LNCAP (cell line): Measurements from ENCODE around the gene TSKU.

Experiments
- TF ChIP-seq, protein P1 (sequence below): fragments of 450-650 bp; IDR thresholded peaks from 2 replicates; pipeline ENCODE4 v1.5.1; 2017; ENCODE audit warnings: mild to moderate bottlenecking

TSKU gene

DNA sequence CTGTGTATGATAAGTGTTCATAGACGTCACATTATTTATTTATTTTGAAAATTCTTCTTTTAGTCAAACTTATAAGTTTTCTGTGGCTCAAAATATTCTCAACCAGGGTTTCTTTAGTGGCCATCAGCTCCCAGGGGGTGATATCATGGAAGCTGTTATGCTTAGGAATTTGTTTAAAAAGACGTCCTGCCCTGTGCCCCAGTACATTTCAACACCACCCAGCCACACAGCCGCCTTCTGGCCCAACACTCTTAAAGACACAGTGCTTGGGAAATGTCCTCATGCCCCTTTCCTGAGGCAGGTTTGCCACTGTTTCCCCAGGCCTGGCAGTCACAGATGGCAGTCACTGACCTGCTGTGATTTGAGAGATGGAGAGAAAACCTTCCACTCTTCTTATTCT lies 19.9 kb downstream of the TSKU start:
- TF ChIP-seq, protein P1, sequence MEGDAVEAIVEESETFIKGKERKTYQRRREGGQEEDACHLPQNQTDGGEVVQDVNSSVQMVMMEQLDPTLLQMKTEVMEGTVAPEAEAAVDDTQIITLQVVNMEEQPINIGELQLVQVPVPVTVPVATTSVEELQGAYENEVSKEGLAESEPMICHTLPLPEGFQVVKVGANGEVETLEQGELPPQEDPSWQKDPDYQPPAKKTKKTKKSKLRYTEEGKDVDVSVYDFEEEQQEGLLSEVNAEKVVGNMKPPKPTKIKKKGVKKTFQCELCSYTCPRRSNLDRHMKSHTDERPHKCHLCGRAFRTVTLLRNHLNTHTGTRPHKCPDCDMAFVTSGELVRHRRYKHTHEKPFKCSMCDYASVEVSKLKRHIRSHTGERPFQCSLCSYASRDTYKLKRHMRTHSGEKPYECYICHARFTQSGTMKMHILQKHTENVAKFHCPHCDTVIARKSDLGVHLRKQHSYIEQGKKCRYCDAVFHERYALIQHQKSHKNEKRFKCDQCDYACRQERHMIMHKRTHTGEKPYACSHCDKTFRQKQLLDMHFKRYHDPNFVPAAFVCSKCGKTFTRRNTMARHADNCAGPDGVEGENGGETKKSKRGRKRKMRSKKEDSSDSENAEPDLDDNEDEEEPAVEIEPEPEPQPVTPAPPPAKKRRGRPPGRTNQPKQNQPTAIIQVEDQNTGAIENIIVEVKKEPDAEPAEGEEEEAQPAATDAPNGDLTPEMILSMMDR: no peak

DNA sequence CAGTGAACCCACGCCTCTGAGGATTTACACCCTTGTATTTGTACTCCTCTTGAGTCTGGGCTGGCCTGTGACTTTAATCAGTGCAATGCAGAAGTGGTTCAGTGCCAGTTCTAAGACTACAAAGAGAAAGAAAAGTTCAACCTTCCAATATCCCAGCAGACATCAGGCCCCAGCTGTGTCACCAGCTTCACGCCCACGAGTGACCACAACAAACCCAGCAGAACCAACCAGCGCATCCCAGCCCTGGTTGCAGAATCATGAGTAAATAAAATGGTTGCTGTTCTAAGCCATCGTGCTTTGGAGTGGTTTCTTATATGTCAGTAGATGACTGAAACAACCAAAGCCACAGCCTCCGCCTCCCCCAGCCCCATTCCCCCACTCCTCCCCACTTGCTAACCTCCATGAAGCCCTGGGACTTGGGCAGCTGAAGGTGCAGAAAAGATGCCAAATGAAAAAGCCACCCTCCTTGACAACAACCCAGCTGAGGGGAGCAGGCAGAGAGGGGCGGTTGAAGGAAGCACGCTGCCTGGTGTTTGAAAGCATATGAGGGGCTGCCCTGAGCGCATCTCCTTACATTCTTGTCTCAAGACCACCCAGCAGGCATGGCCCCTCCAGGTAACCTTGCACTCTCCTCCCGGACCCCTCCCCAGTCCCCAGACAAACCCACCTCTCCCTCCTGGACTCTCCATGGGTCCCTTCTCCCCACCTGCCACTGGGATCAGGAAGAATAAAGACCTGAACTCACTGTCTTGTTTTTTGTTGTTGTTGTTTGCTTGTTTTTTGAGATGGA lies 20.9 kb downstream of the TSKU start:
- TF ChIP-seq, protein P1: no peak

DNA sequence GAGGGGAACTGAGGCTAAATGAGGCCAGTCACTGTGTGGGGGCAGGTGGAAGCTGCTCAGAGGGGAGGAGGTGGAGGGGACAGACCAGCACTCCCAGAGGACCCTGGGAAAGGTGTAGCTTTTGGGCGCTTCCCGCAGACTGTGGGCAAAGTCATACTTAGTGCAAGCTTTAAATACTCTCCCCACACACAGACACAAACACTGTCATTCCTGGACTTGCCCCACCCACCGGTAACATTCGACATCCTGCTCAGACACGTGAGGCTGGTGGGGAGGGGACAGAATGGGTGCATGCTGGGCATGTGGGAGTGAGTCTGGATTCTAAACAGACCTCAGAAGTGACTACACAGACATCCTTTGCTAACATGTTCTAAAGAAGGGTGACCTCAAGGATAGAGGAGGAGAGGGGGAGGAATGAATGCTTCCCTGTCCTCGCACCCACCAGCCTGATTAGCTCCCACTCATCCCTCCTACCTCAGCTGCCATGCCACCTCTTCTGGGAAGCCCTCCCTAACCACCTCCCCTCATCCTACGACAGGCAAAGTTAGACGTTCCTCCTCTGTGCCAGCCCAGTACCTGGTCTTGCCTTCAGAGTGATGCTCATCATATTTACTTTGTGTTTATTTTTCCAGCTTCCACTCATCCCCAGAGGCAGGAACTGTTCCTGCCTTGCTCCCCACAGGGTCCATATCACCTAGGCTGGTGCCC lies 22.2 kb downstream of the TSKU start:
- TF ChIP-seq, protein P1: no peak

DNA sequence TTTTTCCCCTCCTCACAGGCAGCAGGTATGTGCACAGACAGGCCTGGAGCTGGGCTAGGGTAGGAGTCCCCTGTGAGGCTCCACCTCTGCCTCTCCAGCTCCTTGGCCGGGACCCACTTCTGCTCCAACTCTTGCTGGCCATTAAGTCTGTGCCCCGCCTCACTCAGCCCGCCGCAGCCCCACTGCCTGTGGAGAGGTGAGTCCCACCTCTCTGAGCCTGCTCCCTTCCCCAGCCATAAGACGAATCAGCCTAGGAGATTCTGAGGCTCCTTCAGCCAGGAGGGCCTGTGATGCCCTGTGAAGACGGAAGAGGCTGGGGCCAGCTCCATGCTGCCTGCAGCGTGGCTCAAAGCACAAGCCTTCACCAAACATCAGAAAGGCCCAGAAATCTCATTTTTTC lies 23.0 kb downstream of the TSKU start:
- TF ChIP-seq, protein P1: no peak

DNA sequence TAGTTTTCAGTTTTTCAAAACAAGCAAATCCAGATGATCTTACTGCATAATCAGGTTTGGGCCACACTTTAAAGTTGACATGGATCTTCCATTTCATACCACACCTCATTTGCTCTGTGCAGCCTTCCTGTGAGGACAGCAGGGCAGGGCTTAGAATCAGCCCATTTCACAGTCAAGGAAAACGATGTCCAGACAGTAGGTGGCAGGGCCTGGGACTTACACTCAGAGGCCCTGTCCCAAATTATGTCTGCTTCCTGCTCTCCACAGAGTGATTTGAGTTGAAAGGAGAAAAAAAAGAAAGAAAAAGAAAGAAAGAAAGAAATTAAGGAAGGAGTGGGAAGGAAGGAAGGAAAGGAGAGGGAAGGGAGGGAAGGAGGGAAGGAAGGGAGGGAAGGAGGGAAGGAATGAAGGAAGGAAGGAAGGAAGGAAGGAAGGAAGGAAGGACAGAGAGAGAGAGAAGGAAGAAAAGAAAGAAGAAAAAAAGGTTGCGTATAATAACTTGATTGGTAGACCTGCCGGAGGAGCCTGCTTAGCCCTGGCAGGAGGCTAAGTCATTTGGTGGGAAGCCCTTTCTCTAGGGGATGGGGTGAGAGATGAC lies 23.6 kb downstream of the TSKU start:
- TF ChIP-seq, protein P1: no peak

DNA sequence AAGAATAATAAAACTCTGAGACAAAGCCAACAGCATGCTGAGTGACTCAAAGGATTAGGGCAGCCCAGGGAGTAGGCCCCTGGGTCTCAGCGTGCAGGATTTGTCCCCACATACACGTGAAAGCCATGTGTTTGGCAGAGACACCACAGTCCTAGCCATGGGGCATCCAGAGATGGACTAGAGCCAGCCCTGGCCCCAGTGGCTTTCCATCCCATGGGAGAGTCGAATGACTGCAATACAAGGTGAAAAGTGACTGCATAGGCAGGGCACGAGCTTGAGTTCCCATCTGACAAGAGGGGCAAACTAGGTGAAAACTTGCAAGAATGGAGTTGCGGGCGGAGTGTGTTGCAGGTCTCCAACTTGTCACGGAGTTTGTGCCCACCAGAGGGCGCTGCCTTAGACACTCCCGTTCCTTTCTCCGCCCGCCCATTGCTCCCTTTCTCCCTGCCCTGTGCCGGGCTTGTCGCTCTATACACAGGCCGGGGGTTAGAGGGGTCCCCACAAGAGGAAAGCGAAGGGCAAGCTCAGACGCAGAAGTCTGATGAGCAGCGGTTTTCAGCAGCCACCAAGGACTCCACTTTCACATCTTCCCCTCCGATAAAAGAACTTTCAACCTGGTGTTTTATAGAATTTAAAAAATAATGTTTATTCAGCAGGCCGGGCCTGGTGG lies 24.2 kb downstream of the TSKU start:
- TF ChIP-seq, protein P1: peak; percentile 80

DNA sequence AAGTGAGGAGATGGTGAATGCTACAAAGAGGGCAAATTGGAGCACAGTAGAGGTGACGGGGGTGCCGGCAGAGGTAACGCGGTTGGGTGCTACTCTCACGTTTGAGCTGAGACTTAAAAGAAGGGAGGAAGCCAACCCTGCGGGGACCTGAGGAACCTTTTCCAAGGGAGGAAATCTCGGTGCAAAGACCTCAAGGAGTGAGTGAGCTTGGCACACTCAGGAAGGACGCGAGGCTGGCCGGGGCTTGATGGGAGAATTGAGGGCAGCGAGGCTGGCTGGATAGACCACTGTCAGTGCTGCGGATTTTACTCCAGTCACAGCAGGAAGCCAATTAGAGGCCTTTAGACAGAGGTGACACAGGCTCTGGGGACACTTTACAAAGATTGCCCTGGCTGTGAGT lies 25.0 kb downstream of the TSKU start:
- TF ChIP-seq, protein P1: no peak
